GM12872 (cell line): ENCODE data around the gene DNAJB8.

Experiments used
- CTCF ChIP-seq: IDR thresholded peaks from 3 replicates; pipeline ENCODE4 v1.5.1; 2011; ENCODE audit warnings: low read depth, mild to moderate bottlenecking, low read length, moderate library complexity; ENCODE audit not compliant: insufficient read depth

Gene DNAJB8

GRCh38 chr3:128416578-128417211 lies 50.0 kb downstream of the DNAJB8 start:
- TF ChIP-seq CTCF, result no peak

GRCh38 chr3:128415773-128416577 lies 50.7 kb downstream of the DNAJB8 start:
- no peak for TF ChIP-seq CTCF

- TF ChIP-seq CTCF, result no peak
Measured at GRCh38 chr3:128415200-128415772, 51.4 kb downstream of the DNAJB8 start.

GRCh38 chr3:128413413-128414205 lies 53.1 kb downstream of the DNAJB8 start:
- TF ChIP-seq CTCF, result no peak

- TF ChIP-seq CTCF, result no peak
Measured at GRCh38 chr3:128413003-128413370, 53.7 kb downstream of the DNAJB8 start.
